Fibroblast of lung (primary cell): ENCODE results near the gene CCR5. TPM values are rescaled to one million over a fixed set of nuclear protein-coding genes. Genes with fewer than 3 reads are reported as not detected.

Experiments
- DNase-seq, 2 donors: peaks; one replicate each; pipeline versions ENCODE4 v3.0.0 to v3.0.0-alpha.2; 2010; ENCODE audit warnings: low read depth in 2 of 2
- H2AFZ ChIP-seq: 2 replicates; pipeline ENCODE4 v1.5.1; 2012; ENCODE audit warnings: low read length, control low read depth, inconsistent platforms
- H3K27ac ChIP-seq: 2 replicates; pipeline ENCODE4 v1.5.1; 2011; ENCODE audit warnings: low read length, control low read depth; ENCODE audit not compliant: insufficient read depth
- H3K27me3 ChIP-seq: 2 replicates; pipeline ENCODE4 v1.5.1; 2011; ENCODE audit warnings: mild to moderate bottlenecking, low read length; ENCODE audit not compliant: control insufficient read depth, insufficient read depth
- H3K36me3 ChIP-seq: 2 replicates; pipeline ENCODE4 v1.5.1; 2011; ENCODE audit warnings: low read length; ENCODE audit not compliant: control insufficient read depth, insufficient read depth
- H3K4me1 ChIP-seq: 2 replicates; pipeline ENCODE4 v1.5.1; 2011; ENCODE audit warnings: low read length; ENCODE audit not compliant: control insufficient read depth, insufficient read depth; ENCODE audit errors: extremely low read depth
- H3K4me2 ChIP-seq: 2 replicates; pipeline ENCODE4 v1.5.1; 2011; ENCODE audit warnings: low read length, control low read depth; ENCODE audit not compliant: insufficient read depth; ENCODE audit errors: extremely low read depth
- H3K4me3 ChIP-seq, 4 experiments: fragments of 200-600 bp in 1 of 4; sonication (generic) in 1 of 4; replicated peaks in 1 of 4; 2 replicates each; pipeline ENCODE4 v1.5.1; 2011 to 2016; ENCODE audit warnings: low read length in 4 of 4, low read depth in 3 of 4, mild to moderate bottlenecking in 3 of 4, control low read depth in 2 of 4, inconsistent platforms in 1 of 4, mixed read lengths in 1 of 4; ENCODE audit not compliant: insufficient read depth in 1 of 4; ENCODE audit errors: control extremely low read depth in 1 of 4
- H3K79me2 ChIP-seq: 2 replicates; pipeline ENCODE4 v1.5.1; 2012; ENCODE audit warnings: mild to moderate bottlenecking, low read length, inconsistent platforms; ENCODE audit not compliant: control insufficient read depth, insufficient read depth
- H3K9ac ChIP-seq: 2 replicates; pipeline ENCODE4 v1.5.1; 2011; ENCODE audit warnings: mild to moderate bottlenecking, low read length, control low read depth; ENCODE audit not compliant: insufficient read depth
- H3K9me3 ChIP-seq: 2 replicates; pipeline ENCODE4 v1.5.1; 2012; ENCODE audit warnings: low read depth, low read length; ENCODE audit not compliant: control insufficient read depth, insufficient read depth
- H4K20me1 ChIP-seq: 2 replicates; pipeline ENCODE4 v1.5.1; 2011; ENCODE audit warnings: low read length; ENCODE audit not compliant: control insufficient read depth, insufficient read depth; ENCODE audit errors: extremely low read depth
- CTCF ChIP-seq, 2 donors: IDR thresholded peaks in 1 of 2; conservative IDR thresholded peaks in 1 of 2; 1 replicate in 1 of 2; 2 replicates in 1 of 2; pipeline ENCODE4 v1.5.1; 2011 to 2012; ENCODE audit warnings: low read length in 2 of 2, control low read depth in 1 of 2, inconsistent platforms in 1 of 2, low read depth in 1 of 2, mild to moderate bottlenecking in 1 of 2
- EZH2 ChIP-seq: IDR thresholded peaks from 2 replicates; pipeline ENCODE4 v1.5.1; 2012; ENCODE audit warnings: low read length, control low read depth, mild to moderate bottlenecking; ENCODE audit errors: missing control alignments
- polyA plus RNA-seq, 2 donors: library from polyadenylated mRNA; depleted of rRNA in 1 of 2; stranded (reverse) in 1 of 2; unstranded in 1 of 2; fragments of >200 nt; gene quantifications; 2 replicates each; pipeline ENCODE4 v1.2.1, GENCODE V29; 2011 to 2012; ENCODE audit warnings: missing spikeins in 1 of 2
- total RNA-seq: library from RNA; depleted of rRNA; stranded (reverse); fragments of >200 nt; gene quantifications from 2 replicates; pipeline ENCODE4 v1.2.1, GENCODE V29; 2014

CCR5 gene
- total and polyA plus RNA-seq, 2 donors (not counting 1 experiment from before 2014, with no cell fraction given), result under 0.01 to 0.15 TPM

GRCh38 chr3:46410669-46411068, 39.9 kb downstream of the CCR5 start:
- TF ChIP-seq EZH2, result no peak
- TF ChIP-seq CTCF (conservative IDR thresholded peaks at IDR 0.05 in 1 of 2, IDR thresholded peaks at IDR 0.05 in 1 of 2; ENCODE audit: low read depth in 1 of 2, low read length in 2 of 2), result no peak
- peaks cover 19% of the 10 kb centered on the region for H3K4me1 ChIP-seq
- H3K79me2 ChIP-seq, result no peaks in the 10 kb centered on the region
- H3K4me3 ChIP-seq, result no peak overlapping the region
- no peaks in the 10 kb centered on the region for H3K9me3 ChIP-seq
- no peaks in the 10 kb centered on the region for H4K20me1 ChIP-seq
- peak in 1 of 2 donors; percentile 35 for DNase-seq
- no peak overlapping the region for H3K9ac ChIP-seq
- no peak overlapping the region for H2AFZ ChIP-seq
- no peaks in the 10 kb centered on the region for H3K36me3 ChIP-seq
- H3K27me3 ChIP-seq, result no peaks in the 10 kb centered on the region
- no peak overlapping the region for H3K27ac ChIP-seq
- no peak overlapping the region for H3K4me2 ChIP-seq

DNA sequence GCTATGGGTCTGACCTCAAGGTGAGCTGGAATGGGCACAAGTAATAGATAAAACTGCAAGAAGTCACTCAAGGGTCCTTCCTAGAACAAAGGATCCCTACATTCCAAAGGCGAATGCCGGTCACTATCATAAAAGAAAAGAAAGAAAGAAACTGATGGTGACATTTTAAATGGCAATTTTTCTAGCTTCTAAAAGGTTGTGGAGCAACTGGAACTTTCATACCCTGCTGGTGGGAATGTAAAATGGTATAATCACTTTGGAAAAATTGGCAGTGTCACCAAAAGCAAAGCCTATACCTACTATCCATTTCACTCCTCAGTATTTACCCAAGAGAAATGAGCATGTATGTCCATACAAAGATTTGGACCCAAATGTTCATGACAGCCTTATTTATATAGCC, 40.5 kb downstream of the CCR5 start:
- no peak for DNase-seq
- Histone ChIP-seq H3K79me2 (no peaks in the 10 kb centered on the region), H3K27ac (no peak overlapping the region), H3K4me1 (peaks cover 18% of the 10 kb centered on the region), H4K20me1 (no peaks in the 10 kb centered on the region), H2AFZ (no peak overlapping the region), H3K4me2 (no peak overlapping the region), H3K27me3 (no peaks in the 10 kb centered on the region), H3K9me3 (no peaks in the 10 kb centered on the region), H3K4me3 (no peak overlapping the region), H3K9ac (no peak overlapping the region), H3K36me3 (no peaks in the 10 kb centered on the region)
- TF ChIP-seq EZH2 (no peak), CTCF (conservative IDR thresholded peaks at IDR 0.05 in 1 of 2, IDR thresholded peaks at IDR 0.05 in 1 of 2; ENCODE audit: low read depth in 1 of 2, low read length in 2 of 2) (no peak)

- Histone ChIP-seq H4K20me1 (no peaks in the 10 kb centered on the region), H3K79me2 (no peaks in the 10 kb centered on the region), H3K9ac (no peak overlapping the region), H2AFZ (no peak overlapping the region), H3K36me3 (no peaks in the 10 kb centered on the region), H3K4me2 (no peak overlapping the region), H3K27me3 (no peaks in the 10 kb centered on the region), H3K4me1 (peaks cover 5% of the 10 kb centered on the region), H3K4me3 (no peak overlapping the region), H3K9me3 (no peaks in the 10 kb centered on the region), H3K27ac (no peak overlapping the region)
- TF ChIP-seq CTCF (conservative IDR thresholded peaks at IDR 0.05 in 1 of 2, IDR thresholded peaks at IDR 0.05 in 1 of 2; ENCODE audit: low read depth in 1 of 2, low read length in 2 of 2), result no peak
- no peak for TF ChIP-seq EZH2
- no peak for DNase-seq
Measured at GRCh38 chr3:46412786-46413298, 42.1 kb downstream of the CCR5 start.
